Left renal pelvis (tissue), 4 donors: ENCODE data around the gene DMPK. TPM values are rescaled to one million over a fixed set of nuclear protein-coding genes. Genes with fewer than 3 reads are reported as not detected.
A peak's percentile ranks its signal among the peaks of the same experiment; 100 is the strongest.
"Not testable (repeated sequence)": the region's sequence is repeated elsewhere in the genome, so short reads cannot be mapped to it uniquely, and the experiment has no call there.

ENCODE experiments used
- DNase-seq, 4 donors: peaks; one replicate each; pipeline ENCODE4 v3.0.0-alpha.2; 2013; ENCODE audit warnings: low read depth in 4 of 4, low spot score in 3 of 4
- polyA plus RNA-seq, 4 donors: library from polyadenylated mRNA; unstranded; fragments of 120-200 nt; gene quantifications; one replicate each; pipeline ENCODE4 v1.2.1, GENCODE V29; 2013; ENCODE audit not compliant: insufficient read length in 4 of 4

Gene DMPK
- polyA plus RNA-seq, 4 donors, result 32.8 to 69.8 (median 48.1) TPM

DNA sequence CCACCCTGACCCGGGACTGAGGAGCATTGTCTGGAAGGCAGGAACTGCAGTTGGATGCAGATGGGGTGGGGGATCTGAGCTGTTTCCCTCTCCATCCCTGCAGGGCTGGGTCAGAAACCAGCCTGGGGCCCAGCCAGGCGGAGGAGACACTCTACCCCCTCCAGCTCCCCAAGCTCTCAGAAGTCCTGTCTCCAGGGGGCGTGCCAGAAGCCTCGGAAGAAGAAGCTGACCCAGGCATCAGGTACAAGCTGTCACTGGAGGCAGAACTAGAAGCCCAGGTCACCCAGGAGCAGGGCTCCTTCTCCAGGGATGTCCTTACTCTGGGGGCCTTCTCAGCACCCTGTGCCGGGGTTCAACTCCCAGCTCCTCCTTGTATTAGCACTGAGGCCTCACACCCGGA lies 28.7 kb downstream of the DMPK start:
- no peak for DNase-seq

DNA sequence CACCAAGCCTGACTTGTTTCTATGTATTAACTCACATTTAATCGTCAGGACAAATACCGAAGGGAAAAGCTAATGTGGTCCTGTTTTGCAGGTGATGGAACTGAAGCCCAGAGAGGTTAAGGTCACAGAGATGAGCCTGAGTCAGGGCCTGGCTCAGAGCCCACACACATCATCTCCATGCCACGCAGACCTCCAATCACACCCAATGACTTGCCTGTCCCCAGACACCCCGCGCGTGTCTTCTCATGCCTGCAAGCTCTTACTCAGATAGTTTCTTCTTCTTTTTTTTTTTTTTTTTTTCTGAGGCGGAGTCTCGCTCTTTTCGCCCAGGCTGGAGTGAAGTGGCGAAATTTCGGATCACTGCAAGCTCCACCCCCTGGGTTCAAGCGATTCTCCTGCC lies 29.7 kb downstream of the DMPK start:
- no peak for DNase-seq

DNA sequence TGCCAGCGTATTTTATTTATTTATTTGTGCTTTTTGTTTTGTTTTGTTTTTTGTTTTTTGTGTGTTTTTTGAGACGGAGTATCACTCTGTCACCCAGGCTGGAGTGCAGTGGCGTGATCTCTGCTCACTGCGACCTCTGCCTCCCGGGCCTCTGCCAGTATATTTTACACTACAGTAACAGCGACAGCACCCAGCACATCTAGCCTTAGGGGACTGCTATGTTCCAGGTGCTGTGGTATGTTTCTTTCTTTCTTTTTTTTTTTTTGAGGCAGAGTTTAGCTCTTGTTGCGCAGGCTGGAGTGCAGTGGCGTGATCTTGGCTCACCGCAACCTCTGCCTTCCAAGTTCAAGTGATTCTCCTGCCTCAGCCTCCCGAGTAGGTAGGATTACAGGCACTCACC lies 30.8 kb downstream of the DMPK start:
- DNase-seq, result not testable (repeated sequence)

DNA sequence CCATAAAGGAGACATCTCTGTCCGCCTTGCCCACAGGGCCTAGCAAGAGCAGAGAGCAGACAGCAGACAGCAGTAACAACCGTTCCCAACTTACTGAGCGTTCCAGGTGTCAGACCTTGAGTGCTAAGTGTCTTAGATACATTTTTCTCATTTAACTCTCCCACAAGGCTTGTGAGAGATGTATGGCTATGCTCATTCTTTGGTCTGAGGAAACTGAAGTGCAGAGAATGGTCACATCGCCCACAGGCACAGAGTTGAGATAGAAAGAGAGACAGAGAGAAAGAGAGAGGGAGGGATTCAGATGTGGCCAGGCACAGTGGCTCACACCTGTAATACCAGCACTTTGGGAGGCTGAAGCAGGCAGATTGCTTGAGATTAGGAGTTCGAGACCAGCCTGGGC lies 34.8 kb downstream of the DMPK start:
- DNase-seq, result no peak

DNA sequence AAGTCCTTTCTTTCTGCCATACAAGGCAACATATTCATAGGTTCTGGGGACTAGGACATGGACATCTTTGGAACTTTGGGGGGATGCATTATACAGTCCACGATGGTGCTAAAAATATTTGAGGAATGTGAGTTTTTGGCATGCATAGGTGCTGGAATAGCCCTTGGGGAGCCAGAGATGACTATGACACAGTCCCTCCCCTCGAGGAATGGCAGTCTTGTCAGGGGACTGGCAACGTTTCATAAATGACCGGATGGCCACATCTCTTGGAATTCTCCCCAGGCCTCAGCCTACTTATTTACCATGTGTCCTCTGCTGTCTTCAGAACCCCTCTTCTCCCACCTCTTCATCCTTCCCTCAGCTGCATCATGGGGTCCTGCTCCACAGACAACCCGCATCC lies 35.4 kb downstream of the DMPK start:
- DNase-seq, result no peak

DNA sequence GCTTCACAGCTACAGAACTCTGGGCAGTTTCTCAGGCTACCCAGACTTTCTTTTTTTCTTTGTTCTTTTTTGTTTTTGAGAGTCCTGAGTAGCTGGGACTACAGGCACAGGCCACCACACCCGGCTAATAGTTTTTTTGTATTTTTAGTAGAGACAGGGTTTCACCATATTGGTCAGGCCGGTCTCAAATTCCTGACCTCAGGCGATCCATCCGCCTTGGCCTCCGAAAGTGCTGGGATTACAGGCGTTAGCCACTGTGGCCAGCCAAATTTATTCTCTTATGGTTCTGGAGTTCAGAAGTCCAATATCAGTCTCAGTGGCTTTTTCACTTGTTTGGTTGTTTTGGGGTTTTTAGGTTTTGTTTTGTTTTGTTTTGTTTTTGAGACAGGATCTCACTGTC lies 36.7 kb downstream of the DMPK start:
- DNase-seq, result no peak

DNA sequence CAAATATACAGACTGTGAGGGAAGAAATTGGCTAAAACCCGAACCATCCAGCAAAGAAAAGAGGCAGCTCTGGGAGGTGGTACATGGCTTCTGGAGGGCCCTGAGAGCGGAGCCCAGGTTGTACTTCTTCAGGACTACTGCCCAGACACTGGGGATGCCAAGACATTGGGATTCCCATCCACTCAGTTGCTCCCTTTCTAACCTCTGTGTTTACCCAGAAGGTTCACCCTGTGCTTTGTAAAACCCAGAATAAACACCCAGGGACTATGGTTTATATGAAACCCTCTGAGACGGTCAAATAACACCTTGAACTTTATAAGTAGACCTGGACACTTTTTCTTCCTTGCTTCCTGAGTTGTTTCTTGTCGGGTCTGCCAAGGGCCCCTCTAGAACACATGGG lies 39.3 kb downstream of the DMPK start:
- DNase-seq, result no peak

DNA sequence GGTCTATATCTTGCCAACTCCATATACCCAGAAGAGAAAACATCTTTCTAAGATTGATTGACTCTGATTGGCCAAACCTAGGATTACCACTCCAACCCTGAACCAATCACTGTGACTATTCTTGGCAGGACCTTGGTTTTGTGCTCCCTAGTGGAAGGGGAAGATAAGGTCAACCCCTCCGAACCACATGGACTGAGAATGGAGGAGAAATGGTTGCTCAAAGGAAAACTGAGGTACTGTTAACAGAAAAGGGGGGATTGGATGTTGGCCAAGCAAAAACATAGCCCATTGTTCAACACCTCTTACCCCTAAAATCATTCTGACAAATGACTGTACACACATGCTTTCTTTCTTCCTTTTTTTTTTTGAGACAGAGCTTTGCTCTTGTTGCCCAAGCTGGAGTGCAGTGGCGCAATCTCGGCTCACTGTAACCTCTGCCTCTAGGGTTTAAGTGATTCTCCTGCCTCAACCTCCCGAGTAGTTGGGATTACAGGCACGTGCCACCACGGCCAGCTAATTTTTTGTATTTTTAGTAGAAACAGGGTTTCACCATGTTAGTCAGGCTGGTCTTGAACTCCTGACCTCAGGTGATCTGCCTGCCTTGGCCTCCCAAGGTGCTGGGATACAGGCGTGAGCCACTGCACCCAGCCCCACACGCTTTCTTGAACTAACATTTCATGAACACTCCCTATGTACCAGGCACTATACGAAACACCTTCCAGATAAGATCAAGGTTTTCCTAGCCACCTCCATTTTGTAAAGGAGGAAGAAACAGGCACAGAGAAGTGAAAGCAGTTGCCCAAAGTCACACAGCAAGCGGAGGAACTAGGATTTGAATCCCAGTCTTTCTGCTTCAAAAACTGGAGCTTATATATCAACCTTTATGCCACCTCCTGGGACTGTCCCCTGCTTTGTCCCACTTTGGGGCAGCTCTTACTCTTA lies 42.5 kb downstream of the DMPK start:
- DNase-seq, result no peak

DNA sequence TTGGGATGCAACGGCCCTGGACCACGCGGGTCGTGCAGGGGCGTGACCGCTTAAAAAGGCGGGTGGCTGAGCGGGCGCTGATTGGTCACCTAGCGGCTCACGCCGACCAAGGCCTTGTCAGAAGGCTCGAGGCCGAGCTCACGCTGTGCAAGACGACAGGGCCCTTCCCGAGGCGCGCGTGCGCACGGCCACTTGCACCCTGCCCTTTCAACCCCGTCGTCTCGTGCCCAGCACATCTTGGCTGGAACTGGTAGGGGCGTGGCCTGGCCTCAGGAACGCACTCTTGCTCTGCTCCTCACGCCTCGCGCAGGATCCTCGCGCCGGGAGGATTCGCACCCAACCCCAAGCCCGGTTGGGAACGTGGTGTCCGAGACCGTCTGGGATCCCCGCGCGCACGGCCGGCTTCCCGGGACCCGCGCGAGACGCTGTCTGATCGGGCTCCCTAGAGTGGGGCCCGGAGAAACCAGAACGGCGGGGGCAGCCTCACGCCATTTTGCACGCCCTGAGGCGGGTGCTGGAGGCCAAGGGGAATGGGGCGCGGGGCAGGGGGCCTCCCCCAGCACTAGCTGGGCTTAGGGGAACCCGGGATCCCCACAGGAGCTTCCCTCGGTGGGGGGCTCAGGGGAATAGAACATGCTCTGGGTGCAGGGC lies 49.0 kb downstream of the DMPK start, which contains the start of gene MEIOSIN:
Gene MEIOSIN (plus strand): TSS at position 280 of the 651 bp plus-strand sequence. CDS start 1,938 bp downstream, outside the sequence.
- DNase-seq, result no peak

DNA sequence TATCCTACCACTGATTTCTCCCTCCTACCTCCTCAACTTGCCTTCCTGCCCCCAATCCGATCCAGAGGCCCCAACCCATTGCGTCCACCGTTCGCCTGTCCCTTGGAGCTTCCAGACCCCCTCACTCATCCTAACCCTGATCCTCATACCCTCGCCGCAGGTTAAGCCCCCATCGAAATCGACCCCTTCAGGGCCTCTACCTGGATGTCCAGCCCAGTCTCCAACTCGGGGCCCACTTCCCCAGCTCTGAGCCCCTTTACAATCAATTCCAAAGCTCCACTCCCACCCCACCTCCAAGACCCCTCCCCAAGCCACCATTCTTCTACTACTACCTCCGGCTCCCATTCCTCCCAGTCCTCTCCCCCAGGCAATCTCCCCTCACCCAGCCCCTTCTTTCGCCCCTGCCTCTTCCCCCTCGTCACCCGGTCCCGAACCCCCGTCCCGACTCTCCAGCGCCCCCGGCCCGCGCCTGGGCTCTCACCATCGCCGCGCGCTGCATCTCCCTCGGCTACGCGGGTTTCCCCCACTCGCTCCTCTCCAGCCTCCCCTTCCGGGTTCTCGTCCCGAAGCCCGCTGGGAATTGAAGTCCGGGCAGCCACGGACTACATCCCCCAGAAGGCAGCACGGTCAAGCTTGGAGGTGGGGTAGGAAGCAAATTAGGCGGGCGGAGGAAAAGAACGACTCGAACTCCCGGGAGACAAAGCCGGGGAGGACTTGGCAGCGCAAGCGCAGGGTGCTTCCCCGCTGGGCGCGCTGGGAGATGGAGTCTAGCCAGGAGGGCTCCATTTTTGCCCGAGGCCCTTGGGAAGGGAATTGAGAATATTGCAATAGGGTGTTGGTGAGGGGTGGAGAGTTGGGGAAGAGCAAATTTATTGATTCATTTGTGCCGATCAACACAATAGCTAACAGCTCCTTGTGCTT lies 51.7 kb downstream of the DMPK start, which contains the start of gene FBXO46:
Gene FBXO46 (minus strand): TSS at position 529 of the 921 bp plus-strand sequence. CDS start 17,401 bp downstream, outside the sequence.
- DNase-seq, result peak; percentile 93 to 97 (median 96)

DNA sequence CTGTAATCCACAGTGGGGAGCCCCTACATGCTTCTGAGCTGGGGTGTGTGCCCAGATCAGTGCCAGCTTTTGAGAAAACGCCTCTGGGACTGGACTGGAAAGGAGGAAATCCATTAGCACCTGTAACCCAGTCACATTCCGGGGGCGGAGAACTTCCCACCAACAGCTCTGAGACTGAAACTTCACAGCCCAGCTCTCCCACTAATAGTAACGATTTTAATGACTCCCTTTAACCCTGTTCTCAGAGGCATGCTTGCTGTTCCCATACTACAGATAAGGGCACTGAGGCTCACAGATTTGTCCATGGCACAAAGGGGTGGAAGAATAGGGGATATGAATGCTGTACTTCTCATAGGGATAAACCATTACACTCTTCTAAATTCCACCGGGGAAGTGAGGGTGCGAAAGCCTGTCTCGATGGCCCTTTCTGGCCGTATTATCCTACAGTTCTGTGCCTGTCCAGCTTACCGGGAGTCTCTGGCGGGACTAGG lies 52.4 kb downstream of the DMPK start:
- no peak for DNase-seq

DNA sequence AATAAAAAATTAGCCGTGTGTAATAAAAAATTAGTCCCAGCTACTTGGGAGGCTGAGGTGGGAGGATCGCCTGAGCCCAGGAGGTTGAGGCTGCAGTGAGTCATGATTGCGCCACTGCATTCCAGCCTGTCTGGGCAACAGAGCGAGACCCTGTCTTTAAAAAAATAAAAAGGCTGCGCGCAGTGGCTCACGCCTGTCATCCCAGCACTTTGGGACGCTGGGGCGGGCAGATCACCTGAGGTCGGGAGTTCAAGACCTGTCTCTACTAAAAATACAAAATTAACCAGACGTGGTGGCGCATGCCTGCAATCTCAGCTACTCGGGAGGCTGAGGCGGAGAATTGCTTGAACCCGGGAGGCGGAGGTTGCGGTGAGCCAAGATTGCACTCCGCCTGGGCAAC lies 53.6 kb downstream of the DMPK start:
- DNase-seq, result not testable (repeated sequence)

DNA sequence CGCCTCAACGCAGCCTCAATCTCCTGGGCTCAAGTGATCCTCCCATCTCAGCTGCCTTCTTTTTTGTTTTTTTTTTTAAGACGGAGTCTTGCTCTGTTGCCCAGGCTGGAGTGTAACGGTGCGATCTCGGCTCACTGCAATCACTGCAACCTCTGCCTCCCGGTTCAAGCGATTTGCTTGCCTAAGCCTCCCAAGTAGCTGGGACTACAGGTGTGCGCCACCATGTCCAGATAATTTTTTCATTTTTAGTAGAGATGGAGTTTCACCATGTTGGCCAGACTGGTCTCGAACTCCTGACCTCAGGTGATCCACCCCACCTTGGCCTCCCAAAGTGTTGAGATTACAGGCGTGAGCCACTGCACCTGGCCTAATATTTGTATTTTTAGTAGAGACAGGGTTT lies 62.2 kb downstream of the DMPK start:
- DNase-seq, result not testable (repeated sequence)

Other genes with a start within 250 kb of the DMPK start
- gene OPA3, start 197.7 kb downstream of the DMPK start, polyA plus RNA-seq, result 10 to 100 TPM in 2 of 4 donors, 1 to 10 TPM in 2; 6.4 to 10.9 (median 10.1) TPM
- gene GPR4, start 180.3 kb downstream of the DMPK start, polyA plus RNA-seq, result 1 to 10 TPM; 2.9 to 5.1 (median 4.3) TPM
- gene EML2, start 143.1 kb downstream of the DMPK start, polyA plus RNA-seq, result 10 to 100 TPM; 13.8 to 29.3 (median 19.0) TPM
- gene GIPR, start 114.3 kb downstream of the DMPK start, polyA plus RNA-seq, result 1 to 10 TPM in 1 of 4 donors, under 1 TPM in 3; 0.33 to 1.2 (median 0.56) TPM
- 100 to 1,000 TPM; 276 to 346 (median 299) TPM for gene SNRPD2, start 90.5 kb downstream of the DMPK start, polyA plus RNA-seq
- gene QPCTL, start 89.8 kb downstream of the DMPK start, polyA plus RNA-seq, result 10 to 100 TPM in 1 of 4 donors, 1 to 10 TPM in 3; 4.6 to 12.1 (median 8.0) TPM
- gene FBXO46, start 51.6 kb downstream of the DMPK start, polyA plus RNA-seq, result 10 to 100 TPM; 12.4 to 23.2 (median 13.2) TPM
- not detected for gene MEIOSIN, start 49.1 kb downstream of the DMPK start, polyA plus RNA-seq
- gene SIX5, start 13.2 kb downstream of the DMPK start, polyA plus RNA-seq, result 10 to 100 TPM; 15.9 to 32.4 (median 25.9) TPM
- 10 to 100 TPM; 25.4 to 47.1 (median 33.7) TPM for gene DMWD, start 10.4 kb upstream of the DMPK start, polyA plus RNA-seq
- gene RSPH6A, start 32.8 kb upstream of the DMPK start, polyA plus RNA-seq, result not detected
- 10 to 100 TPM; 43.0 to 81.4 (median 55.5) TPM for gene SYMPK, start 80.7 kb upstream of the DMPK start, polyA plus RNA-seq
- gene FOXA3, start 81.8 kb upstream of the DMPK start, polyA plus RNA-seq, result under 1 TPM; 0.11 to 0.76 (median 0.31) TPM
- gene IRF2BP1, start 103.7 kb upstream of the DMPK start, polyA plus RNA-seq, result 10 to 100 TPM; 16.4 to 28.2 (median 18.8) TPM
- gene MYPOP, start 120.1 kb upstream of the DMPK start, polyA plus RNA-seq, result 1 to 10 TPM; 3.5 to 7.6 (median 4.3) TPM
- not detected for gene NANOS2, start 132.3 kb upstream of the DMPK start, polyA plus RNA-seq
- gene NOVA2, start 191.4 kb upstream of the DMPK start, polyA plus RNA-seq, result 1 to 10 TPM; 2.8 to 4.8 (median 3.8) TPM
- gene CCDC61, start 213.0 kb upstream of the DMPK start, polyA plus RNA-seq, result 10 to 100 TPM in 3 of 4 donors, 1 to 10 TPM in 1; 9.5 to 16.0 (median 11.4) TPM
- 1 to 10 TPM in 1 of 4 donors, under 1 TPM in 1, not detected in 2; 0.44 to 1.3 TPM for gene PGLYRP1, start 240.6 kb upstream of the DMPK start, polyA plus RNA-seq